GM12874 (cell line): ENCODE measurements around the gene CMSS1.

ENCODE experiments used
- TF ChIP-seq, protein P1 (sequence below): IDR thresholded peaks from 2 replicates; pipeline ENCODE4 v1.5.1; 2011; ENCODE audit warnings: low read depth, mild to moderate bottlenecking, control low read depth, low read length, moderate library complexity; ENCODE audit not compliant: insufficient read depth

The CMSS1 gene

DNA sequence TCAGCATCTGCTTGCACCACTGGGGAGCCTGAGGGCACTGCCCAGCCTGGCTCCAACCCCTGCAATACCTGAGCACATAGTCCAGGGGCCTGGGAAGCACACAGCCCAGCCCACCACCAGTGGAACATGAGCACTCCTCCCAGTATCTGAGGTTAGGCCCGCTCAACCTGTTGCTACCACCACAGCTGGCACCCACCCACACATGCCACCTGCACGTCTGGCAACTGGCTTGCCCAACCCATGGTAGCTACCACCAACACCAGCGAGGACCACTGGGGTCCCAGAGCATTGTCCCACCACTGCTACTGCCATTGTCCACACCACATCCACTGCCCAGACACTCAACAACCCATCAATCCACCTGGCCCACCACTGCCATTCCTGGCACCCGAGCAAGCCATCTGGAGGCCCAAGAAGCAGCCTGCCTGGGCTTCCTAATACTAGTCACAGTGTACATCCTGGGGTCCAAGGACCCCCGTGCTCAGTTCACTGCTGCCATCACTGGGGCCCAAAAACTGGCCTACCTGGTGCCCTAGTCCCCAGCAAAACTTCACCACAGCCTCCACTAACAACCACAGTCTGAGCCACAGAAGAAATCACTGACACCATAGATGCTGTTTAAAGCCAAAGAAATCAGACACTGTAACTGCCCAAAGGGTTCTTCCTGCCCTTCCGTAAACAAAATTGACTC, 381.1 kb downstream of the CMSS1 start:
- TF ChIP-seq, protein P1, sequence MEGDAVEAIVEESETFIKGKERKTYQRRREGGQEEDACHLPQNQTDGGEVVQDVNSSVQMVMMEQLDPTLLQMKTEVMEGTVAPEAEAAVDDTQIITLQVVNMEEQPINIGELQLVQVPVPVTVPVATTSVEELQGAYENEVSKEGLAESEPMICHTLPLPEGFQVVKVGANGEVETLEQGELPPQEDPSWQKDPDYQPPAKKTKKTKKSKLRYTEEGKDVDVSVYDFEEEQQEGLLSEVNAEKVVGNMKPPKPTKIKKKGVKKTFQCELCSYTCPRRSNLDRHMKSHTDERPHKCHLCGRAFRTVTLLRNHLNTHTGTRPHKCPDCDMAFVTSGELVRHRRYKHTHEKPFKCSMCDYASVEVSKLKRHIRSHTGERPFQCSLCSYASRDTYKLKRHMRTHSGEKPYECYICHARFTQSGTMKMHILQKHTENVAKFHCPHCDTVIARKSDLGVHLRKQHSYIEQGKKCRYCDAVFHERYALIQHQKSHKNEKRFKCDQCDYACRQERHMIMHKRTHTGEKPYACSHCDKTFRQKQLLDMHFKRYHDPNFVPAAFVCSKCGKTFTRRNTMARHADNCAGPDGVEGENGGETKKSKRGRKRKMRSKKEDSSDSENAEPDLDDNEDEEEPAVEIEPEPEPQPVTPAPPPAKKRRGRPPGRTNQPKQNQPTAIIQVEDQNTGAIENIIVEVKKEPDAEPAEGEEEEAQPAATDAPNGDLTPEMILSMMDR = no peak

DNA sequence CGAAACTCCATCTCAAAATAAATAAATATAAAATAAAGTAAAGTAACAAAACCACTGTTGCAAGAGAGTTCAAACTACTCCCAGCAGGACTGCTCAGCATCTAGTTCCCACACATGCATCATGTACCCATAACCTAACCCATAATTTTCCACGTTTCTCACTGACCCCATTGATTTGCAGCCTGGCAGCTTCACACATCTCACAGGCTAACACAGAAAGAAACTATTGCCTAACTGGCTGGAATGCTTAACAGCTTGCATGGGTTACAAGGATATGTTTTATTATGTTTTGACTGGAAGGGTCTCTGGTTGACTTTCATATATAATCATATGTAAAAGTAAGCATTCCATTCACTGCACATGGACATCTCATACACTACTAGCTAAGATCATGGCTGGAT, 387.5 kb downstream of the CMSS1 start:
- TF ChIP-seq, protein P1 = no peak

DNA sequence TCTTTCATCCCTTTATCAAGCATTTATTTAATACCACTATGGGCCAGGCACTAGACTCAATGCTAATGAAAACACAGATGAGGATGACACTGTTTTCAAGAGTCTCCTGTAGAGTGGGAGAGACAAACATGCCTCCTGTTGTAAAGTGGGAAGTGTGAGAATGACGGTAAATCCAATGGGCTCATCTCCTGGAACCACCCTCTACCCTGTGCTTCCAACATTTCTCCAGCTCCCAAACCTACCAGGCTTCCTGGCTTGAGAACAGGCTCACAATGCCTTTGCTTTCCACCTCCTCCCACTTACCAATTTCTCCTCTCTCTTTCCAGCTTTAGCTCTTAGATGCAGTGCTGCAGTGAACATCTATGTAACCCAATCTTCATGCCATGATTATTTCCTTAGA, 389.0 kb downstream of the CMSS1 start:
- TF ChIP-seq, protein P1 = no peak

DNA sequence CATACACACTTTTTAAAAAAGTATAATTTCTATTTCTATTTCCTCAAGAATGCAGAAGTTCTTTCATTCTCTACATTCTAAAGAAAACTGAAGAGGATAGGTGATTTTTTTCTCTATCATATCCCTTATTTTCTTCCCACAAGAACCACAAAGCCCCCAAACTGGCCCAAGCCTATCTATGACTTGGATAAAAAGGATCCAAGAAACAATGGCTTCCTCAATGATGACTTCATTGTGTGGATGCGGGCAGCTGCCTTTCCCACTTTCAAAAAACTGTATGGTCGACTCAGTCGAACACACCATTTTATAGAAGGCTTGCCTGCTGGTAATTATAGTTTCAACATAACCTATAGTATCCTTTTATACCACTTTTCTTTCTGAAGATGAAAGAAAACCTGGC, 390.2 kb downstream of the CMSS1 start:
- TF ChIP-seq, protein P1 = no peak

DNA sequence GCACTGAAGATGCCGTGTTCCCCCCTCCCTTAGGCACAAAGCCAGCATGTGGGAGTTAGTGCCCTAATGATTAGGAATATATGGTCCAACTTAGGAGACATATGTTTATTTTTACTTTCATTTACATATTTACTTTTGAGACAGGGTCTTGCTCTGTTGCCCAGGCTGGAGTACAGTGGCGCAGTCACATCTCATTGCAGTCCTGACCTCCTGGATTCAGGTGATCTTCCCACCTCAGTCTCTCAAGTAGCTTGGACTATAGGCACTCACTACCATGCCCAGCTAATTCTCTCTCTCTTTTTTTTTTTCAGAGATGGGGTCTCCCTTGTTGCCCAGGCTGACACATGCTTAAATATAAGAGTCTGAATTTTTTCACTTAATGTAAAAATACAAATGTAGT, 391.5 kb downstream of the CMSS1 start:
- TF ChIP-seq, protein P1 = no peak

DNA sequence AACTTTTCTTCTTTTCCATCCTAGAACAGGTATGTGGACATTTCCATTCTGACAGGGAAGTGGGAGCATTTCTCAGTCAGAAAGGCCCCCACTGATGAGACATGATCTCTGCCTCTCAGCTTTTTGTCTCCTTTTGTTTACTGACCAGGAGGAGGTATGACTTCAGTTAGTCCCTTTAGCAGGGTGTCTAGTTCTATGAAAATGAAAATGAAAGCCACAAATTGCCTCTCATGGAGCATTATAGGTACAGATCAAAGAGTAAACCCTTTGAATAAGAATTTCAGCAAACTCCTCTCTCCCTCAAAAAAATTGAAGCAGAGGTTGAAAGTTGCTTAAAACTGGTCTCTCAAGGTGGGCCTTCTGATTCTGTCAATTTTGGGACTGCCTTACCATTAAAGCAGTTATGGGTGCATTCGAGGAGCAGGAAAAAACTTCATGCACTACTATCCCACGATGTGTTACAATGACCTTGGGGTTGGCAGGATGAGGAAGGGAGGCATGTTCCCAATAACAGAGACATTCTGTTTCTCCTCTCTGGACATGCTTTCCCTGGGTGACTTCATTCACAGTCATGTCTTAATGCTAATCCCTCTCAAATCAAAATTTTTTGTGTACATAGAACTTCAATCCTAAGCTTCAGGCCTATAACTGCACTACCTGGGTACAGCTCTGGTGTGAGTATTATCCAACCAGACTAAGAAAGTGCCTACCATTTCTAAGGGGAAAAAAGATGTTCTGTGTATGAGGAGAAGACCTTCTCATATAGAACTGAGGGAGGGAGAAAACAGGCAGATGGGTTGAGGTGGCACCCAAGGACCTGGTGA, 392.5 kb downstream of the CMSS1 start:
- TF ChIP-seq, protein P1 = no peak

DNA sequence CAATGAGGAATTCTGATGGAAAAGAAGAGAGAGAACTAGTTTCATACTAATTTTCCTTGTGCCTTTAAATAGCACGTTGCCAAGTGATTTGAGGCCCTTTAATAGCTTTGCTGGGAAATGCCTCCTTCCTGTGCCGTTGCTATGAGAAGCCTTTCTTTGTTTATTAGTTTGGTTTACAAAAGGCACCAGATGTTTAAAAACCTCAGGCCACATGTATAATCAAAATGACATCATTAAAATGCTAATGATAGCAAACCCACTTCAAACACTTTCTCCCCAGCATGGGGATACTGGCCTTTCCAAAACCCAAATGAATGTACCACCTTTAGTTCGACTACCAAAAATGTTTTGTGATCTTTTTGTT, 393.1 kb downstream of the CMSS1 start:
- TF ChIP-seq, protein P1 = no peak
